BJ (cell line): ENCODE data around the gene CCT3. TPM values are rescaled to one million over a fixed set of nuclear protein-coding genes. Genes with fewer than 3 reads are reported as not detected.
A peak's percentile ranks its signal among the peaks of the same experiment; 100 is the strongest.
"Not testable (repeated sequence)": the region's sequence is repeated elsewhere in the genome, so short reads cannot be mapped to it uniquely, and the experiment has no call there.

Experiments
- CTCF ChIA-PET: fragments of 350-600 bp; formaldehyde crosslinking; extraction: SDS; loops from one replicate; lab custom pipeline; 2021; ENCODE audit warnings: antibody characterized with exemption, inconsistent platforms; lab: Yijun Ruan, JAX
- POLR2A ChIA-PET: fragments of 300-600 bp; sonication (Branson Sonifier 250); formaldehyde crosslinking; extraction: SDS; loops from one replicate; lab custom pipeline; 2021; ENCODE audit warnings: antibody characterized with exemption; lab: Charles Lee
- DNase-seq: peaks from one replicate; pipeline ENCODE4 v3.0.0-alpha.2; 2011; ENCODE audit warnings: low read depth
- H3K27me3 ChIP-seq: 2 replicates; pipeline ENCODE4 v1.6.0; 2011; ENCODE audit warnings: low read length; ENCODE audit not compliant: control insufficient read depth, insufficient read depth
- H3K36me3 ChIP-seq: 2 replicates; pipeline ENCODE4 v1.5.1; 2011; ENCODE audit warnings: low read length; ENCODE audit not compliant: control insufficient read depth, insufficient read depth
- H3K4me3 ChIP-seq: 2 replicates; pipeline ENCODE4 v1.5.1; 2011; ENCODE audit warnings: low read depth, mild to moderate bottlenecking, control low read depth, low read length
- CTCF ChIP-seq: IDR thresholded peaks from 2 replicates; pipeline ENCODE4 v1.5.1; 2011; ENCODE audit warnings: low read depth, mild to moderate bottlenecking, control low read depth, inconsistent platforms, low read length, moderate library complexity; ENCODE audit not compliant: insufficient read depth
- polyA plus RNA-seq: library from polyadenylated mRNA; depleted of rRNA; stranded (reverse); fragments of >200 nt; gene quantifications from 2 replicates; pipeline ENCODE4 v1.2.3, GENCODE V29; 2011

CCT3 gene
- polyA plus RNA-seq, 1 experiment, result 275 TPM

- Histone ChIP-seq H3K27me3 (peaks cover 17% of the 10 kb centered on the region), H3K4me3 (no peak overlapping the region), H3K36me3 (no peaks in the 10 kb centered on the region)
- no peak for TF ChIP-seq CTCF
- POLR2A ChIA-PET, result no interaction called here
- DNase-seq, result no peak
- CTCF ChIA-PET, result interaction anchor here (0.6 to 2.8 kb wide), 13 partner anchors 10 to 261 kb away, joined by 3 to 16 read pairs (median 4); partner anchors contain the start of gene NAXE
These were observed 19.9 kb upstream of the CCT3 start for GRCh38 chr1:156357977-156358376.

- no peak overlapping the region for H3K4me3 ChIP-seq
- POLR2A ChIA-PET, result no interaction called here
- peak; percentile 98 for TF ChIP-seq CTCF
- no peak for DNase-seq
- peaks cover 19% of the 10 kb centered on the region for H3K27me3 ChIP-seq
- no peaks in the 10 kb centered on the region for H3K36me3 ChIP-seq
- CTCF ChIA-PET, result interaction anchor here (0.6 to 2.0 kb wide), 12 partner anchors 9 to 249 kb away, joined by 3 to 15 read pairs (median 4); no protein-coding TSS in a partner anchor
These were observed 18.9 kb upstream of the CCT3 start for GRCh38 chr1:156356875-156357534.

- H3K36me3 ChIP-seq, result no peaks in the 10 kb centered on the region
- CTCF ChIA-PET, result interaction anchor here (0.6 to 2.0 kb wide), 15 partner anchors 9 to 250 kb away, joined by 3 to 15 read pairs (median 3); partner anchors contain the start of gene RHBG
- TF ChIP-seq CTCF, result no peak
- DNase-seq, result no peak
- H3K4me3 ChIP-seq, result no peak overlapping the region
- H3K27me3 ChIP-seq, result peaks cover 19% of the 10 kb centered on the region
- POLR2A ChIA-PET, result no interaction called here
These were observed 18.3 kb upstream of the CCT3 start for GRCh38 chr1:156356262-156356874.

GRCh38 chr1:156352481-156352880, 14.4 kb upstream of the CCT3 start:
- H3K27me3 ChIP-seq, result peaks cover 12% of the 10 kb centered on the region
- CTCF ChIA-PET, result interaction anchor here (1.0 to 1.9 kb wide), 2 partner anchors 9 kb away, joined by 5 to 7 read pairs; no protein-coding TSS in a partner anchor
- DNase-seq, H3K4me3 ChIP-seq, H3K36me3 ChIP-seq, POLR2A ChIA-PET: not testable (repeated sequence)

- peak; percentile 84 for DNase-seq
- H3K4me3 ChIP-seq, result no peak overlapping the region
- TF ChIP-seq CTCF, result no peak
- H3K27me3 ChIP-seq, result no peaks in the 10 kb centered on the region; the same call in 1 of the 2 replicates
- CTCF ChIA-PET, result interaction anchor here (1.1 to 3.0 kb wide), 6 partner anchors 9 to 28 kb away, joined by 3 to 28 read pairs (median 4); no protein-coding TSS in a partner anchor
- no peaks in the 10 kb centered on the region for H3K36me3 ChIP-seq
- POLR2A ChIA-PET, result interaction anchor here (0.6 kb wide), 1 partner anchor 52 kb away, joined by 5 read pairs; the partner anchor contains the start of gene GLMP
These were observed 9.2 kb upstream of the CCT3 start for GRCh38 chr1:156347331-156347730.
